HepG2 (cell line): ENCODE measurements around the gene UBAP1L. TPM values are rescaled to one million over a fixed set of nuclear protein-coding genes. Genes with fewer than 3 reads are reported as not detected.

ENCODE experiments used
- ATAC-seq: fragments of 200-7000 bp; cut with Tn5 transposase; 3 replicates; pipeline ENCODE4 v1.9.1; 2020; ENCODE audit warnings: mild to moderate bottlenecking, moderate library complexity
- BruUV-seq: library from RNA; stranded (reverse); fragments of 400-500 nt; replicated peaks from 2 replicates; lab custom pipeline; 2021; lab: Mats Ljungman, UMichigan
- CTCF ChIA-PET: fragments of 300-600 bp; formaldehyde crosslinking; extraction: SDS; loops from one replicate; lab custom pipeline; 2021; ENCODE audit warnings: low total read pairs, inconsistent platforms, low intra/inter-chr PET ratio; lab: Yijun Ruan, JAX
- POLR2A ChIA-PET: fragments of 350-600 bp; sonication (Branson Sonifier 250); formaldehyde crosslinking; loops from one replicate; lab custom pipeline; 2020; ENCODE audit warnings: antibody characterized with exemption, inconsistent platforms; lab: Yijun Ruan, JAX
- DNase-seq: peaks from one replicate; pipeline ENCODE4 v3.0.0-alpha.2; 2015; ENCODE audit warnings: low spot score
- FAIRE-seq: peaks from 3 replicates; lab custom pipeline; 2011; peaks lifted over from hg19 to GRCh38; lab: Jason Lieb, UNC
- H2AFZ ChIP-seq: one replicate; pipeline ENCODE4 v1.6.1; 2011; ENCODE audit warnings: low read length, inconsistent platforms
- H3K27ac ChIP-seq: fragments of 300-600 bp; 3 replicates; pipeline ENCODE4 v1.8.0; 2011; ENCODE audit warnings: mixed run types, mild to moderate bottlenecking, mixed read lengths, low read length, inconsistent platforms; ENCODE audit not compliant: insufficient read depth; ENCODE audit errors: extremely low read length
- H3K27me3 ChIP-seq, 2 experiments: fragments of 200-600 bp in 1 of 2; 2 replicates in 1 of 2; 3 replicates in 1 of 2; pipeline versions ENCODE4 v1.6.0 to v1.8.0; 2011; ENCODE audit warnings: low read length in 2 of 2, mild to moderate bottlenecking in 2 of 2, moderate library complexity in 2 of 2, inconsistent platforms in 1 of 2; ENCODE audit not compliant: insufficient read depth in 2 of 2, control insufficient read depth in 1 of 2
- H3K36me3 ChIP-seq, 2 experiments: fragments of 200-600 bp in 1 of 2; replicated peaks in 1 of 2; 2 replicates in 1 of 2; 3 replicates in 1 of 2; pipeline versions ENCODE4 v1.5.1 to v1.8.0; 2011; ENCODE audit warnings: low read length in 2 of 2, inconsistent platforms in 1 of 2; ENCODE audit not compliant: insufficient read depth in 2 of 2, control insufficient read depth in 1 of 2
- H3K4me1 ChIP-seq: 2 replicates; pipeline ENCODE4 v1.5.1; 2012; ENCODE audit warnings: low read length, inconsistent platforms; ENCODE audit not compliant: insufficient read depth
- H3K4me2 ChIP-seq: 2 replicates; pipeline ENCODE4 v1.6.0; 2011; ENCODE audit warnings: low read depth, low read length, inconsistent platforms
- H3K4me3 ChIP-seq, 3 experiments: fragments of 200-600 bp in 1 of 3; sonication (generic), shearing (Covaris generic) in 1 of 3; replicated peaks in 1 of 3; 2 replicates each; pipeline ENCODE4 v1.5.1; 2011 to 2016; ENCODE audit warnings: low read length in 3 of 3, inconsistent platforms in 2 of 3, low read depth in 2 of 3, mild to moderate bottlenecking in 2 of 3, control low read depth in 1 of 3, mixed read lengths in 1 of 3; ENCODE audit not compliant: insufficient read depth in 1 of 3
- H3K79me2 ChIP-seq: one replicate; pipeline ENCODE4 v1.6.1; 2011; ENCODE audit warnings: low read length, inconsistent platforms; ENCODE audit not compliant: insufficient read depth
- H3K9ac ChIP-seq: 2 replicates; pipeline ENCODE4 v1.6.0; 2011; ENCODE audit warnings: mild to moderate bottlenecking, low read depth, low read length, inconsistent platforms; ENCODE audit not compliant: insufficient read depth
- H3K9me3 ChIP-seq: 2 replicates; pipeline ENCODE4 v1.5.1; 2012; ENCODE audit warnings: mild to moderate bottlenecking, low read length
- H4K20me1 ChIP-seq: 2 replicates; pipeline ENCODE4 v1.6.0; 2011; ENCODE audit warnings: inconsistent platforms, mild to moderate bottlenecking, low read length, moderate library complexity; ENCODE audit not compliant: insufficient read depth
- MTF2 ChIP-seq: sonication (generic); formaldehyde crosslinking; IDR thresholded peaks from 2 replicates; pipeline ENCODE4 v1.5.0; 2020; ENCODE audit warnings: missing genetic modification reagents, borderline replicate concordance
- MYNN ChIP-seq: sonication (generic); formaldehyde crosslinking; IDR thresholded peaks from 2 replicates; pipeline ENCODE4 v1.4.0; 2020; ENCODE audit warnings: mild to moderate bottlenecking, low read depth, missing genetic modification reagents
- NCOA2 ChIP-seq: sonication (generic); formaldehyde crosslinking; IDR thresholded peaks from 2 replicates; pipeline ENCODE4 v1.8.0; 2022; ENCODE audit warnings: inconsistent platforms
- PAX8 ChIP-seq: sonication (generic); formaldehyde crosslinking; IDR thresholded peaks from 2 replicates; pipeline ENCODE4 v1.8.0; 2022; ENCODE audit warnings: mild to moderate bottlenecking, missing genetic modification reagents, borderline replicate concordance
- TEF ChIP-seq: sonication (generic); formaldehyde crosslinking; IDR thresholded peaks from 2 replicates; pipeline ENCODE4 v1.5.0; 2020; ENCODE audit warnings: missing genetic modification reagents
- ZBTB20 ChIP-seq: sonication (generic); formaldehyde crosslinking; IDR thresholded peaks from 2 replicates; pipeline ENCODE4 v1.8.1; 2023; ENCODE audit warnings: missing genetic modification reagents, low read depth, mild to moderate bottlenecking, borderline replicate concordance
- ZFY ChIP-seq: sonication (generic); formaldehyde crosslinking; IDR thresholded peaks from 2 replicates; pipeline ENCODE4 v1.4.0; 2020; ENCODE audit warnings: missing genetic modification reagents
- ZNF33B ChIP-seq: sonication (generic); formaldehyde crosslinking; IDR thresholded peaks from 2 replicates; pipeline ENCODE4 v1.5.1; 2020; ENCODE audit warnings: mild to moderate bottlenecking, missing genetic modification reagents
- ZNF446 ChIP-seq: sonication (generic); formaldehyde crosslinking; IDR thresholded peaks from 2 replicates; pipeline ENCODE4 v1.5.0; 2020; ENCODE audit warnings: mild to moderate bottlenecking, missing genetic modification reagents
- WGBS: methylation state at CpG from one replicate; pipeline ENCODE4 v1.1.6; 2017; ENCODE audit warnings: low lambda C conversion rate; 5-methylcytosine and 5-hydroxymethylcytosine counted together
- in situ Hi-C: cut with HindIII; loops from 2 replicates; pipeline ENCODE4 v1.10.0; 2017; ENCODE audit warnings: low pct_unique_long_range_greater_than_20kb; ENCODE audit not compliant: extremely low pct_ligation_motif_present
- intact Hi-C: fragments of 100-400 bp; cut with micrococcal nuclease; formaldehyde crosslinking; loops from one replicate; pipeline ENCODE4 v1.10.0; 2022; ENCODE audit not compliant: unreplicated experiment
- polyA plus RNA-seq, 8 experiments: library from polyadenylated mRNA; depleted of rRNA in 3 of 8; stranded (reverse) in 7 of 8; unstranded in 1 of 8; fragments of >200 nt; fragmentation: Illumina TruSeq in 4 of 8; extraction: Trizol in 4 of 8; gene quantifications; 2 replicates each; pipeline versions ENCODE4 v1.2.1 to v1.2.3, GENCODE V29; 2011 to 2016; ENCODE audit warnings: low read depth in 4 of 8, missing spikeins in 1 of 8, mixed read lengths in 1 of 8; ENCODE audit not compliant: insufficient read depth in 1 of 8
- total RNA-seq, 5 experiments: library from RNA; depleted of rRNA; stranded (reverse); fragments of >200 nt; fragmentation: Illumina TruSeq; extraction: Trizol; gene quantifications; 2 replicates each; pipeline ENCODE4 v1.2.3, GENCODE V29; 2016; ENCODE audit warnings: low read depth in 1 of 5

UBAP1L gene
- total and polyA plus RNA-seq, 2 of the 13 experiments (the other 11 are each of a cell fraction or from before 2014, with no cell fraction given), result 0.86 to 1.4 TPM

- CTCF ChIA-PET, result no interaction called here
These were observed 54.9 kb downstream of the UBAP1L start for GRCh38 chr15:65059931-65060596.

GRCh38 chr15:65059369-65059750 lies 55.6 kb downstream of the UBAP1L start:
- intact Hi-C loops (loop anchor here (10.0 kb wide), 1 partner anchor 235 kb away; the partner anchor contains the start of gene RNU5A-1), in situ Hi-C loops (no loop called here)
- WGBS, result 24% methylated on average over 2 of the region's 3 CpGs
- Histone ChIP-seq H3K4me2 (no peak overlapping the region), H2AFZ (no peak overlapping the region), H3K9me3 (no peaks in the 10 kb centered on the region), H4K20me1 (no peaks in the 10 kb centered on the region), H3K36me3 (no peaks in the 10 kb centered on the region), H3K79me2 (no peaks in the 10 kb centered on the region), H3K4me3 (no peak overlapping the region), H3K27me3 (0 out of 5 replicates have a peak, but pooled peaks cover 0 to 6% of the 10 kb centered on the region in 2 experiments), H3K9ac (no peak overlapping the region), H3K4me1 (peaks cover 87% of the 10 kb centered on the region), H3K27ac (no peak overlapping the region)
- no peak for DNase-seq
- ChIA-PET CTCF (no interaction called here), POLR2A (no interaction called here)
- ATAC-seq, result no peak
- BruUV-seq, result no TSS peak
- TF ChIP-seq TEF (CRISPR knock-in tag), result no peak
- TF ChIP-seq PAX8 (CRISPR knock-in tag), result no peak
- TF ChIP-seq ZFY (CRISPR knock-in tag), result no peak
- no peak for TF ChIP-seq ZNF446 (CRISPR knock-in tag)
- TF ChIP-seq NCOA2 (CRISPR knock-in tag), result no peak
- no peak for FAIRE-seq

More at GRCh38 chr15:65059931-65060596, 54.9 kb downstream of the UBAP1L start:
- FAIRE-seq (no peak), DNase-seq (no peak), ATAC-seq (no peak)
- in situ Hi-C loops, result no loop called here
- no peak overlapping the region for H3K4me3 ChIP-seq
- intact Hi-C loops, result loop anchor here (10.0 kb wide), 1 partner anchor 235 kb away; the partner anchor contains the start of gene RNU5A-1
- no peak overlapping the region for H3K27ac ChIP-seq
- no peaks in the 10 kb centered on the region for H3K9me3 ChIP-seq
- H3K4me1 ChIP-seq, result peaks cover 85% of the 10 kb centered on the region
- H3K4me2 ChIP-seq, result no peak overlapping the region
- no peak overlapping the region for H3K9ac ChIP-seq
- H3K27me3 ChIP-seq, result peaks cover 0 to 9% of the 10 kb centered on the region in 2 experiments; a peak in 1 of 5 replicates
- H3K79me2 ChIP-seq, result no peaks in the 10 kb centered on the region
- TF ChIP-seq MTF2 (no peak), ZBTB20 (CRISPR knock-in tag) (no peak), ZNF33B (CRISPR knock-in tag) (no peak), MYNN (CRISPR knock-in tag) (no peak)
- POLR2A ChIA-PET, result no interaction called here
- no peak overlapping the region for H2AFZ ChIP-seq
- no peaks in the 10 kb centered on the region for H3K36me3 ChIP-seq
- 81% methylated on average over 4 of the region's 4 CpGs for WGBS
- no TSS peak for BruUV-seq
- H4K20me1 ChIP-seq, result no peaks in the 10 kb centered on the region
